Measurements from ENCODE around the gene PDXP.

PDXP gene

GRCh38 chr22:37697538-37697835 lies 39.0 kb downstream of the PDXP start:
- no peak for DNase-seq (ENCODE audit: low read depth)

DNA sequence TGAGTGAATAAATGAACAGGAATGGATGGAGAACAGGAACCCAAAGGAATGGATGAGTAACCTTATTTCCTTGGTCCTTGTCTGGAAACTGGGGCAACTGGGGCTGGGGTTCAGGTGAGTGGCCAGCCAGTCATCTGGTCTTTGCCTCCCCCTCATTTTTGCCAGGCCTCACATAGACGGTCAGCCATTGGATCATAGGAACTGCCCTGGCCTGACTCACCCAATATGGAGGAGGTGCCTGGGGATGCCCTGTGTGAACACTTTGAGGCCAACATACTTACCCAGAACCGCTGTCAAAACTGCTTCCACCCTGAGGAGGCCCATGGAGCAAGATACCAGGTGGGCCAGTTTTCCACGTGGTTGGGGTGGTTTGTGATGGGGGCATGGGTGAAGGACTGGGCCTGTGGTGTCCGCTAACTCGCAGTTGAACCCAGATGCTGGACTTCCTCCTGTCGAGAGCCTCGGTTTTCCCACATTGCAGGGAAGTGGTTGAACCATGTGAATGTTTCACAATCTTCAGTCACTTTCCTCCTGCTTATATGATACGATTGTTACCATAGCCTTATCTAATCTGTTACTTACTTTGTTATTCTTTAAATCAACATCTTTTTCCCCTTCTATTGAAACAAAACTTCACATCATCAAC lies 42.7 kb downstream of the PDXP start:
- no peak for DNase-seq (ENCODE audit: low read depth)

DNA sequence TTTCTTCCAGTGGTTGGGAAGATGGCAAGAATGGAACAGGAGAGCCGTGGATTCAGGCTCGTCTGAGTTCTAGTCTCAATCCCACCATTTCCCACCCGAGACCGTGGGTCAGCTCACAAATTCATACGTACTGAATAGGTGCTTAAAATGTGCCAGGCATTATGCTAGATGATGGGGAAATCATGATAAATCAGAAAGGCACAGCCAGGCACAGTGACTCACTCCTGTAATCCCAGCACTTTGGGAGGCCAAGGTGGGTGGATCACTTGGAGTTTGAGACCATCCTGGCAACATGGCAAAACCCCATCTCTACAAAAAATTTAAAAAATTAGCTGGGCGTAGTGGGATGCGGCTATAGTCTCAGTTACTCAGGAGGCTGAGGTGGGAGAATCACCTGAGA lies 45.4 kb downstream of the PDXP start:
- no peak for DNase-seq (ENCODE audit: low read depth)

- no peak for DNase-seq (ENCODE audit: low read depth)
Observed at GRCh38 chr22:37704645-37705044, 46.1 kb downstream of the PDXP start.

- no peak for DNase-seq (ENCODE audit: low read depth)
Observed at GRCh38 chr22:37705205-37705604, 46.7 kb downstream of the PDXP start.

DNA sequence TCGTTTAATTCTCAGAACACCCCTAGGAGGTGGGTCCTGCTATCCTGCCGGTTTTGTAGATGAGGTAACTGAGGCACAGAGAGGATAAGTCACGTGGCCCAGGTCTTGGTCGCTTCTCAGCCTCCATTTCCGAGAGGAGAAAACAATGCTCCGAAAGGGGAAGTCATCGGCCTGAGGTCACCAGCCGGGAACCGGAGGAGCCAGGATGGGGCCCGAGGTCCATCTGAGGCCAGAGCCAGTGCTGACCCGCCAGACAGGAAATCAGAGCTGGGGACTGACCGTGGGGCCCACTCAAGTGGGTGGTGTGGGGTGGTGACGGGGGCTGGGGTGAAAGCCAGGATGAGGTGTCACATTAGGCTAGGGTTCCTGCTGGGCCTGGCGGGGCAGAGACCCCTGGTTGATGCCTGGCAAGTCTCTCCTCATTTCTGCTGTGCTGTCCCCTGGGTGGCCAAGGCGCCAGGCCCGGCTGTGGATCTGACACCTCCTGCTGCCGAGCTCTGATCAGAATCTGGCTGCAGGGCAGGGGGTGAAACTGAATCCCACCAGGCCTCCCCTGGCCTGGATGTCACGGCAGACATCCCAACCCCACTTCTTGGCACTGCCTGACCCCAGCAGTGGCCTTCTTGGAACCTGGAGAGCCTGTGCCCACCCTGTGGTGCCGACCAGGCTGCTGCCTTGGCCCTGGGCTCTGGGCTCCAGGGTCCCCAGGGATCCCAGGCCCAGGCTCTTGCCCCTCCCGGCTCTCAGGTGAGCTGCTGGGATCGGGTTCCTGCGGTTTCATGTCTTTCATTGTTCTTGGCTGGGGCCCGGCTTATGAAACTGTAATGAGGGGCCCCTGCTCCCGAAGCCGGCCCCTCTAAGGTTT lies 50.3 kb downstream of the PDXP start:
- DNase-seq (ENCODE audit: low read depth) = no peak

- DNase-seq (ENCODE audit: low read depth) = no peak
Observed at GRCh38 chr22:37709445-37709765, 50.9 kb downstream of the PDXP start.

DNA sequence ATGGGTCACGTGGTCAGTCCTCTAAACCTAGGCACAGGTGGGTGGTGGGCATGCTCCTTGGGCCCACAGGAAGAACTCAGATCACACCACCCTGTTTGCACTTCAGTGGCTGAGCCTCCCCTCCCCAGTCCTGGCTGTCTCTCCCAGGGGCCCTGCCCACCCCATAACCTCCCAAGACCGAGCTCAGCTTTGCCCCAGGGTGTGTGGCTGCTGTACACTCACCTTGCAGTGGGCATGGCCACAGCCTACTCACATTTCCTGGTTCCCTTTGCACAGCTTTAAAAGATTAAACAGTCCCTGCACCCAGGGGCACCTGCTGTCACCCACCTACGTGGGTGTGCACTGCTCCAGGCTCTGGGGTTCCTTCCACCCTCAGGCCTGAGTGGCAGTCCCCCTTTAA lies 52.2 kb downstream of the PDXP start:
- no peak for DNase-seq (ENCODE audit: low read depth)

DNA sequence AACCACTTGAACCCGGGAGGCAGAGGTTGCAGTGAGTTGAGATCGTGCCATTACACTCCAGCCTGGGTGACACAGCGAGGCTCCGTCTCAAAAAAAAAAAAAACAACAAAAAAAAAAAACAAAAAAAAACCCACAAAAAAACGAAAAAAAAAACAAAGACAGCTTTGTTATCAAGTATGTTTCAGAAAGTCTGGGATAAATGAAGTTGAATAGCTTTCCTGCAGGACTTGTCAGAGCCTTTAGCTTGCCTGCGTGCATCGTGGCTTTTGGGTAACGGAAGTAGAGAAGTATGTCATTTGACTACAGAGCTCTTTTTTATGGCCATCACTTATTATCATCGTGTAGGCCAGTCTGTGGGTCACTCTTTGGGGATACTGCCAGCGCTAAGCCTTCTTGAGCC lies 53.0 kb downstream of the PDXP start:
- no peak for DNase-seq (ENCODE audit: low read depth)

GRCh38 chr22:37713761-37714160 lies 55.2 kb downstream of the PDXP start:
- no peak for DNase-seq (ENCODE audit: low read depth)

DNA sequence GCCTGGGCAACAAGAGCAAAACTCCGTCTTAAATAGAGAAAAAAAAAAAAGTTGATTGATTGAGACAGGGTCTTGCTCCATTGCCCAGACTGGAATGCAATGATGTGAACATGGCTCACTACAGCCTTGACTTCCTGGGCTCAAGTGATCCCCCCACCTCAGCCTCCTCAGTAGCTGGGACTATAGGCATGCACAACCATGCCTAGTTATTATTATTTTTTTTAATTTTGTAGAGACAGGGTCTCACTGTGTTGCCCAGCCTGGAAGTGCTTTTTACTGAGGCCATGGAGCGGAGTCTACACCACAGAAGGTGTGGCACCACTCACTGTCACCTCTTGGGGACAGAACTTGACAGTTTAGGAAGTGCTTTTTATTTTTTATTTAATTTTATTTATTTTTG lies 56.1 kb downstream of the PDXP start:
- no peak for DNase-seq (ENCODE audit: low read depth)

DNA sequence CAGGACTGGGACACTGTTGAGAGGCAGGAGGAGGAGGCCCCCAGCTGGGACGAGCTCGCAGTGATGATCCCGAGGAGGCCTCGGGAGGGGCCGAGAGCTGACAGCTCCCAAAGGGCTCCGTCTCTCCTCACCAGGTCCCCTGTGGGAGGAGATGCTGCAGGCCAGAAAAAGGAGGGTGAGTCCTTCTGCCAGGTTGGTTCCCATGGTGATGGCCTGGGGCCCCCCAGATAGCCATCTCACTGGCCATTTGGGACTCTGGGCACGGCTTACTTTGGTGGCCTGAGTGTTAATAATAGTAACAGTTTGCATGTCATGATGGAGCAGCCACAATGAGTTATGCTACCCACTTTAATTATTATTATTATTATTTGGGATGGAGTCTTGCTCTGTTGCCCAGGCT lies 57.2 kb downstream of the PDXP start:
- DNase-seq (ENCODE audit: low read depth) = no peak

Measured in non-pigmented ciliary epithelial cell (primary cell).